Measurements from ENCODE around the gene CELSR1. TPM values are rescaled to one million over a fixed set of nuclear protein-coding genes. Genes with fewer than 3 reads are reported as not detected.

CELSR1 gene
- total RNA-seq, 1 experiment from 2014 or later: 37.6 TPM

- intact Hi-C loops (cut with micrococcal nuclease; ENCODE audit: unreplicated experiment): loop anchor here (5.0 kb wide), 1 partner anchor 419 kb away; no protein-coding TSS in a partner anchor
- no peaks in the 10 kb centered on the region for H3K9me2 ChIP-seq (ENCODE audit: insufficient read depth)
- BruUV-seq (replicated peaks): no TSS peak
Measured at GRCh38 chr22:46540874-46541273, 3.5 kb upstream of the CELSR1 start.

GRCh38 chr22:46539169-46539568 is 1.7 kb upstream of the CELSR1 start:
- no peaks in the 10 kb centered on the region for H3K27me3 ChIP-seq (ENCODE audit: insufficient read depth, low read depth)
- no peaks in the 10 kb centered on the region for H3K9me2 ChIP-seq (ENCODE audit: insufficient read depth)
- intact Hi-C loops (cut with micrococcal nuclease; ENCODE audit: unreplicated experiment): loop anchor here (1.0 kb wide), 1 partner anchor 88 kb away; no protein-coding TSS in a partner anchor
- CTCF ChIA-PET: interaction anchor here (0.7 to 1.0 kb wide), 3 partner anchors 24 to 183 kb away, joined by 3 read pairs; no protein-coding TSS in a partner anchor
- peak overlapping the region; percentile 50 for H3K27ac ChIP-seq
- DNase-seq: peak; percentile 58 to 72
- H3K4me2 ChIP-seq: peak overlapping the region; percentile 93
- H4K20me1 ChIP-seq (ENCODE audit: insufficient read depth): no peaks in the 10 kb centered on the region
- no TSS peak for BruUV-seq (replicated peaks)
- H3K79me2 ChIP-seq (ENCODE audit: low read depth): peaks cover 24% of the 10 kb centered on the region
- peak overlapping the region; percentile 86 for H3K4me3 ChIP-seq
- H3K36me3 ChIP-seq (ENCODE audit: low read depth): no peaks in the 10 kb centered on the region
- no peak for TF ChIP-seq EZH2 (IDR thresholded peaks at IDR 0.05; ENCODE audit: low read depth)
- no peak for TF ChIP-seq CTCF (conservative IDR thresholded peaks at IDR 0.05)
- peaks cover 29% of the 10 kb centered on the region for H3K4me1 ChIP-seq (replicated peaks; ENCODE audit: insufficient read depth)
- peak overlapping the region; percentile 86; the same call in 1 of the 2 replicates for H2AFZ ChIP-seq
- POLR2A ChIA-PET (ENCODE audit: unreplicated experiment): no interaction called here
- H3K9me3 ChIP-seq (ENCODE audit: insufficient read depth, low read depth): no peaks in the 10 kb centered on the region
- peaks cover 41% of the 10 kb centered on the region for H3F3A ChIP-seq (ENCODE audit: insufficient read depth, low read depth)

More at GRCh38 chr22:46540874-46541273, 3.5 kb upstream of the CELSR1 start:
- H3K4me2 ChIP-seq: no peak overlapping the region
- peaks cover 34% of the 10 kb centered on the region for H3K4me1 ChIP-seq (replicated peaks; ENCODE audit: insufficient read depth)
- ChIA-PET POLR2A (ENCODE audit: unreplicated experiment) (no interaction called here), CTCF (no interaction called here)
- TF ChIP-seq CTCF (conservative IDR thresholded peaks at IDR 0.05) (no peak), EZH2 (IDR thresholded peaks at IDR 0.05; ENCODE audit: low read depth) (no peak)
- peaks cover 54% of the 10 kb centered on the region for H3F3A ChIP-seq (ENCODE audit: insufficient read depth, low read depth)
- no peak overlapping the region for H2AFZ ChIP-seq
- no peak overlapping the region for H3K4me3 ChIP-seq
- peaks cover 7% of the 10 kb centered on the region for H3K79me2 ChIP-seq (ENCODE audit: low read depth)
- H3K36me3 ChIP-seq (ENCODE audit: low read depth): no peaks in the 10 kb centered on the region
- no peaks in the 10 kb centered on the region for H3K27me3 ChIP-seq (ENCODE audit: insufficient read depth, low read depth)
- no peak for DNase-seq
- H3K27ac ChIP-seq: no peak overlapping the region
- no peaks in the 10 kb centered on the region for H3K9me3 ChIP-seq (ENCODE audit: insufficient read depth, low read depth)
- no peaks in the 10 kb centered on the region for H4K20me1 ChIP-seq (ENCODE audit: insufficient read depth)

GRCh38 chr22:46538814-46539160 is 1.4 kb upstream of the CELSR1 start:
- peaks cover 33% of the 10 kb centered on the region for H3K4me1 ChIP-seq (replicated peaks; ENCODE audit: insufficient read depth)
- H3K4me3 ChIP-seq: peak overlapping the region; percentile 86
- ChIA-PET CTCF (interaction anchor here (0.7 to 1.0 kb wide), 3 partner anchors 25 to 183 kb away, joined by 3 read pairs; no protein-coding TSS in a partner anchor), POLR2A (ENCODE audit: unreplicated experiment) (interaction anchor here (0.5 kb wide), 1 partner anchor 9 kb away, joined by 4 read pairs; no protein-coding TSS in a partner anchor)
- H2AFZ ChIP-seq: peak overlapping the region; percentile 86
- TF ChIP-seq CTCF (conservative IDR thresholded peaks at IDR 0.05) (no peak; the same call in 1 of the 2 replicates), EZH2 (IDR thresholded peaks at IDR 0.05; ENCODE audit: low read depth) (no peak)
- peaks cover 44% of the 10 kb centered on the region for H3F3A ChIP-seq (ENCODE audit: insufficient read depth, low read depth)
- H3K27me3 ChIP-seq (ENCODE audit: insufficient read depth, low read depth): no peaks in the 10 kb centered on the region
- H3K9me3 ChIP-seq (ENCODE audit: insufficient read depth, low read depth): no peaks in the 10 kb centered on the region
- peak in 1 of 2 experiments; percentile 62 for DNase-seq
- intact Hi-C loops (cut with micrococcal nuclease; ENCODE audit: unreplicated experiment): loop anchor here (1.0 kb wide), 2 partner anchors 87 to 163 kb away; no protein-coding TSS in a partner anchor
- H3K79me2 ChIP-seq (ENCODE audit: low read depth): peaks cover 28% of the 10 kb centered on the region
- no peaks in the 10 kb centered on the region for H3K36me3 ChIP-seq (ENCODE audit: low read depth)
- no peaks in the 10 kb centered on the region for H4K20me1 ChIP-seq (ENCODE audit: insufficient read depth)
- peak overlapping the region; percentile 93 for H3K4me2 ChIP-seq
- BruUV-seq (replicated peaks): no TSS peak
- H3K27ac ChIP-seq: peak overlapping the region; percentile 50
- H3K9me2 ChIP-seq (ENCODE audit: insufficient read depth): no peaks in the 10 kb centered on the region
